HL-60 (cell line): ENCODE data around the gene SLC35B4.

Experiments
- CTCF ChIP-seq: IDR thresholded peaks from one replicate; pipeline ENCODE4 v1.5.1; 2011; ENCODE audit warnings: low read length, control low read depth, inconsistent platforms; ENCODE audit not compliant: insufficient read depth
- POLR2AphosphoS5 ChIP-seq: IDR thresholded peaks from 2 replicates; pipeline ENCODE4 v1.6.1; 2012; ENCODE audit warnings: low read depth
- SPI1 ChIP-seq: IDR thresholded peaks from 2 replicates; pipeline ENCODE4 v1.6.1; 2012; ENCODE audit warnings: low read depth, mild to moderate bottlenecking, borderline replicate concordance

- TF ChIP-seq POLR2AphosphoS5 (no peak), SPI1 (no peak), CTCF (no peak)
These were observed 21.2 kb upstream of the SLC35B4 start for GRCh38 chr7:134337980-134338379.
